H1 (cell line): ENCODE measurements around the gene ASAH2B.
"Not testable (repeated sequence)": the region's sequence is repeated elsewhere in the genome, so short reads cannot be mapped to it uniquely, and the experiment has no call there.

ENCODE experiments used
- EP300 ChIP-seq, 2 experiments: IDR thresholded peaks; 1 replicate in 1 of 2; 2 replicates in 1 of 2; pipeline ENCODE4 v1.6.1; 2011 to 2012; ENCODE audit warnings: low read depth in 2 of 2, low read length in 2 of 2, mild to moderate bottlenecking in 2 of 2, borderline replicate concordance in 1 of 2, inconsistent platforms in 1 of 2, moderate library complexity in 1 of 2
- POLR2A ChIP-seq, 2 experiments: IDR thresholded peaks; 1 replicate in 1 of 2; 2 replicates in 1 of 2; pipeline ENCODE4 v1.6.1; 2011; ENCODE audit warnings: low read depth in 2 of 2, low read length in 2 of 2, mild to moderate bottlenecking in 2 of 2; ENCODE audit errors: control extremely low read depth in 1 of 2

- not testable (repeated sequence) for TF ChIP-seq EP300 (IDR thresholded peaks at IDR 0.05; ENCODE audit: borderline replicate concordance in 1 of 2, low read depth in 2 of 2, low read length in 2 of 2); POLR2A (IDR thresholded peaks at IDR 0.05; ENCODE audit: control extremely low read depth in 1 of 2, low read depth in 2 of 2, low read length in 2 of 2)
These were observed 27.2 kb downstream of the ASAH2B start for GRCh38 chr10:50766774-50767513.
